Caco-2 (cell line): ENCODE measurements around the gene IFIT1. TPM values are rescaled to one million over a fixed set of nuclear protein-coding genes. Genes with fewer than 3 reads are reported as not detected.
"Not testable (repeated sequence)": the region's sequence is repeated elsewhere in the genome, so short reads cannot be mapped to it uniquely, and the experiment has no call there.

Experiments used
- BruUV-seq: library from RNA; stranded (reverse); fragments of 400-500 nt; replicated peaks from 2 replicates; lab custom pipeline; 2021; lab: Mats Ljungman, UMichigan
- CTCF ChIA-PET: fragments of 300-600 bp; sonication (Branson Sonifier 250); formaldehyde crosslinking; loops from one replicate; lab custom pipeline; 2022; ENCODE audit warnings: antibody characterized with exemption; lab: Charles Lee
- POLR2A ChIA-PET: fragments of 300-600 bp; sonication (Branson Sonifier 250); formaldehyde crosslinking; loops from one replicate; lab custom pipeline; 2022; ENCODE audit warnings: antibody characterized with exemption; lab: Charles Lee
- DNase-seq, 2 experiments: peaks; one replicate each; pipeline versions ENCODE4 v3.0.0 to v3.0.0-alpha.2; 2020 to 2022
- H3K27me3 ChIP-seq: replicated peaks from 2 replicates; pipeline ENCODE4 v1.6.0; 2011; ENCODE audit warnings: low read length; ENCODE audit not compliant: control insufficient read depth, insufficient read depth
- H3K36me3 ChIP-seq: 2 replicates; pipeline ENCODE4 v1.5.1; 2011; ENCODE audit warnings: low read length; ENCODE audit not compliant: control insufficient read depth, insufficient read depth
- H3K4me1 ChIP-seq: fragments of 250-450 bp; sonication (Bioruptor Pico); 2 replicates; pipeline ENCODE4 v1.5.1; 2020; ENCODE audit warnings: mild to moderate bottlenecking
- H3K4me3 ChIP-seq: 2 replicates; pipeline ENCODE4 v1.5.1; 2011; ENCODE audit warnings: low read depth, mild to moderate bottlenecking, control low read depth, low read length
- H3K9me3 ChIP-seq: fragments of 250-450 bp; sonication (Bioruptor Pico); 2 replicates; pipeline ENCODE4 v1.5.1; 2020; ENCODE audit warnings: mild to moderate bottlenecking, moderate library complexity
- H3K27ac Mint-ChIP-seq: one replicate; pipeline ENCODE4 v1.8.0; 2022; ENCODE audit warnings: mixed read lengths; ENCODE audit not compliant: unreplicated experiment
- H3K27me3 Mint-ChIP-seq: one replicate; pipeline ENCODE4 v1.8.0; 2022; ENCODE audit warnings: mixed read lengths; ENCODE audit not compliant: insufficient read depth, unreplicated experiment
- H3K36me3 Mint-ChIP-seq: one replicate; pipeline ENCODE4 v1.8.0; 2022; ENCODE audit warnings: mild to moderate bottlenecking, mixed read lengths; ENCODE audit not compliant: insufficient read depth, unreplicated experiment
- H3K4me1 Mint-ChIP-seq: one replicate; pipeline ENCODE4 v1.8.0; 2022; ENCODE audit warnings: low read depth, mixed read lengths; ENCODE audit not compliant: unreplicated experiment
- H3K4me3 Mint-ChIP-seq: one replicate; pipeline ENCODE4 v1.8.0; 2022; ENCODE audit warnings: mild to moderate bottlenecking, moderate library complexity, mixed read lengths; ENCODE audit not compliant: unreplicated experiment
- H3K9me3 Mint-ChIP-seq: one replicate; pipeline ENCODE4 v1.8.0; 2022; ENCODE audit warnings: mixed read lengths; ENCODE audit not compliant: unreplicated experiment
- intact Hi-C: fragments of 100-400 bp; cut with micrococcal nuclease; formaldehyde crosslinking; loops from one replicate; pipeline ENCODE4 v1.10.0; 2022; ENCODE audit not compliant: unreplicated experiment
- total RNA-seq: library from RNA; stranded (reverse); gene quantifications from 2 replicates; pipeline ENCODE4 v1.2.3, GENCODE V29; 2022
- TF ChIP-seq, protein P1 (sequence below), 2 experiments: fragments of 200-600 bp in 1 of 2; IDR thresholded peaks; 1 replicate in 1 of 2; 2 replicates in 1 of 2; pipeline versions ENCODE4 v1.5.1 to v1.8.0; 2011 to 2022; ENCODE audit warnings: antibody characterized with exemption in 1 of 2, control low read depth in 1 of 2, inconsistent platforms in 1 of 2, low read depth in 1 of 2, low read length in 1 of 2, mild to moderate bottlenecking in 1 of 2, moderate library complexity in 1 of 2; ENCODE audit not compliant: insufficient read depth in 1 of 2, severe bottlenecking in 1 of 2, unreplicated experiment in 1 of 2

IFIT1 gene
- total RNA-seq, 1 experiment from 2014 or later = 5.4 TPM

GRCh38 chr10:89404104-89405047 lies 12.0 kb downstream of the IFIT1 start:
- H3K4me3 Mint-ChIP-seq = no peak overlapping the region

GRCh38 chr10:89406178-89406577 lies 13.8 kb downstream of the IFIT1 start:
- H3K9me3 Mint-ChIP-seq, H3K4me3 ChIP-seq, H3K27me3 Mint-ChIP-seq, POLR2A ChIA-PET, H3K27me3 ChIP-seq, H3K36me3 ChIP-seq, DNase-seq, CTCF ChIA-PET, BruUV-seq, H3K36me3 Mint-ChIP-seq, H3K27ac Mint-ChIP-seq, intact Hi-C loops, H3K4me1 ChIP-seq, H3K9me3 ChIP-seq, H3K4me1 Mint-ChIP-seq, H3K4me3 Mint-ChIP-seq: not testable (repeated sequence)

More at GRCh38 chr10:89404104-89405047, 12.0 kb downstream of the IFIT1 start:
- no peaks in the 10 kb centered on the region for H3K9me3 ChIP-seq
- H3K4me1 Mint-ChIP-seq = no peaks in the 10 kb centered on the region
- DNase-seq = no peak
- no peaks in the 10 kb centered on the region for H3K27me3 ChIP-seq
- intact Hi-C loops = no loop called here
- H3K27me3 Mint-ChIP-seq = no peaks in the 10 kb centered on the region
- H3K4me1 ChIP-seq = no peaks in the 10 kb centered on the region
- H3K4me3 ChIP-seq = no peak overlapping the region
- TF ChIP-seq, protein P1, sequence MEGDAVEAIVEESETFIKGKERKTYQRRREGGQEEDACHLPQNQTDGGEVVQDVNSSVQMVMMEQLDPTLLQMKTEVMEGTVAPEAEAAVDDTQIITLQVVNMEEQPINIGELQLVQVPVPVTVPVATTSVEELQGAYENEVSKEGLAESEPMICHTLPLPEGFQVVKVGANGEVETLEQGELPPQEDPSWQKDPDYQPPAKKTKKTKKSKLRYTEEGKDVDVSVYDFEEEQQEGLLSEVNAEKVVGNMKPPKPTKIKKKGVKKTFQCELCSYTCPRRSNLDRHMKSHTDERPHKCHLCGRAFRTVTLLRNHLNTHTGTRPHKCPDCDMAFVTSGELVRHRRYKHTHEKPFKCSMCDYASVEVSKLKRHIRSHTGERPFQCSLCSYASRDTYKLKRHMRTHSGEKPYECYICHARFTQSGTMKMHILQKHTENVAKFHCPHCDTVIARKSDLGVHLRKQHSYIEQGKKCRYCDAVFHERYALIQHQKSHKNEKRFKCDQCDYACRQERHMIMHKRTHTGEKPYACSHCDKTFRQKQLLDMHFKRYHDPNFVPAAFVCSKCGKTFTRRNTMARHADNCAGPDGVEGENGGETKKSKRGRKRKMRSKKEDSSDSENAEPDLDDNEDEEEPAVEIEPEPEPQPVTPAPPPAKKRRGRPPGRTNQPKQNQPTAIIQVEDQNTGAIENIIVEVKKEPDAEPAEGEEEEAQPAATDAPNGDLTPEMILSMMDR (IDR thresholded peaks at IDR 0.05; ENCODE audit: insufficient read depth in 1 of 2, low read depth in 1 of 2, low read length in 1 of 2, severe bottlenecking in 1 of 2, unreplicated experiment in 1 of 2) = no peak
- no peak overlapping the region for H3K27ac Mint-ChIP-seq
- ChIA-PET POLR2A (no interaction called here), CTCF (interaction anchor here (0.6 kb wide), 1 partner anchor 12 kb away, joined by 8 read pairs; no protein-coding TSS in a partner anchor)
- H3K36me3 ChIP-seq = no peaks in the 10 kb centered on the region
- no TSS peak for BruUV-seq
- H3K9me3 Mint-ChIP-seq = no peaks in the 10 kb centered on the region
- H3K36me3 Mint-ChIP-seq = no peaks in the 10 kb centered on the region

DNA sequence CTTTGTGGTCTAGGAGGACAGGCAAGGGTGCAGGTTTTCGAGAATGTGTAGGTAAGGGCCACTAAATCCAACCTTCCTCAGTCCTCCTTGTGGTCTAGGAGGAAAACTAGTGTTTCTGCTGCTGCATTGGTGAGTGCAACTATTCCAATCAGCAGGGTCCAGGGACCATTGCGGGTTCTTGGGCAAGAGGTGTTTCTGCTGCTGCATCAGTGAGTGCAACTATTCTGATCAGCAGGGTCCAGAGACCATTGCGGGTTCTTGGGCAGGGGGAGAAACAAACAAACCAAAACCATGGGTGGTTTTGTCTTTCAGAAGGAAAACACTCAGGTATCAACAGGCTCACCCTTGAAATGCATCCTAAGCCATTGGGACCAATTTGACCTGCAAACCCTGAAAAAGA lies 15.4 kb downstream of the IFIT1 start:
- CTCF ChIA-PET, H3K4me1 Mint-ChIP-seq, intact Hi-C loops, DNase-seq, H3K27me3 Mint-ChIP-seq, POLR2A ChIA-PET, H3K4me3 ChIP-seq, H3K9me3 Mint-ChIP-seq, H3K9me3 ChIP-seq, H3K36me3 Mint-ChIP-seq, H3K27ac Mint-ChIP-seq, H3K36me3 ChIP-seq, H3K4me1 ChIP-seq, BruUV-seq, H3K27me3 ChIP-seq, H3K4me3 Mint-ChIP-seq: not testable (repeated sequence)

GRCh38 chr10:89409282-89409681 lies 16.9 kb downstream of the IFIT1 start:
- H3K4me1 ChIP-seq, H3K4me3 Mint-ChIP-seq, H3K27me3 Mint-ChIP-seq, BruUV-seq, H3K4me3 ChIP-seq, H3K4me1 Mint-ChIP-seq, CTCF ChIA-PET, POLR2A ChIA-PET, intact Hi-C loops, DNase-seq, H3K36me3 ChIP-seq, H3K27ac Mint-ChIP-seq, H3K9me3 ChIP-seq, H3K9me3 Mint-ChIP-seq, H3K27me3 ChIP-seq, H3K36me3 Mint-ChIP-seq: not testable (repeated sequence)

GRCh38 chr10:89410551-89410950 lies 18.1 kb downstream of the IFIT1 start:
- H3K9me3 Mint-ChIP-seq, H3K27me3 ChIP-seq, H3K27me3 Mint-ChIP-seq, DNase-seq, H3K9me3 ChIP-seq, H3K36me3 Mint-ChIP-seq, H3K4me1 Mint-ChIP-seq, CTCF ChIA-PET, POLR2A ChIA-PET, H3K4me1 ChIP-seq, BruUV-seq, H3K36me3 ChIP-seq, H3K4me3 ChIP-seq, H3K27ac Mint-ChIP-seq, intact Hi-C loops, H3K4me3 Mint-ChIP-seq: not testable (repeated sequence)

- H3K36me3 Mint-ChIP-seq, H3K9me3 Mint-ChIP-seq, BruUV-seq, H3K4me3 Mint-ChIP-seq, H3K4me1 ChIP-seq, CTCF ChIA-PET, H3K4me3 ChIP-seq, H3K4me1 Mint-ChIP-seq, H3K27me3 Mint-ChIP-seq, H3K36me3 ChIP-seq, intact Hi-C loops, H3K27me3 ChIP-seq, DNase-seq, H3K9me3 ChIP-seq, H3K27ac Mint-ChIP-seq, POLR2A ChIA-PET: not testable (repeated sequence)
Observed at GRCh38 chr10:89411135-89411534, 18.7 kb downstream of the IFIT1 start.
